ENCODE results near the gene TPGS2. TPM values are rescaled to one million over a fixed set of nuclear protein-coding genes. Genes with fewer than 3 reads are reported as not detected.

The TPGS2 gene
- total RNA-seq, 4 donors from 2014 or later = 44.0 to 83.4 (median 66.7) TPM

GRCh38 chr18:36744261-36744876, 84.4 kb downstream of the TPGS2 start:
- no peaks in the 10 kb centered on the region for H3K27me3 ChIP-seq

More at GRCh38 chr18:36744261-36744876, 84.4 kb downstream of the TPGS2 start:
- H3K27ac ChIP-seq = no peak overlapping the region
- no peaks in the 10 kb centered on the region for H3K36me3 ChIP-seq
- no peaks in the 10 kb centered on the region for H3K4me1 ChIP-seq
- H3K4me3 ChIP-seq = no peak overlapping the region
- no peak for TF ChIP-seq CTCF (IDR thresholded peaks at IDR 0.05)
- no peak for TF ChIP-seq POLR2A (IDR thresholded peaks at IDR 0.05)
- no peak for TF ChIP-seq POLR2AphosphoS5 (IDR thresholded peaks at IDR 0.05)
- no peak for TF ChIP-seq EP300 (IDR thresholded peaks at IDR 0.05)
- 71% methylated on average over 6 of the region's 6 CpGs for WGBS
- no peak for DNase-seq (ENCODE audit: low spot score in 2 of 2)
- no peaks in the 10 kb centered on the region for H3K9me3 ChIP-seq

Other genes starting within 250 kb of the TPGS2 start
- gene KIAA1328, start 125 bp upstream of the TPGS2 start, total RNA-seq = 10 to 100 TPM; 14.5 to 55.7 (median 21.6) TPM

All from suprapubic skin (tissue), 4 donors.